ENCODE measurements around the gene CAPZA1.
A peak's percentile ranks its signal among the peaks of the same experiment; 100 is the strongest.

The CAPZA1 gene

DNA sequence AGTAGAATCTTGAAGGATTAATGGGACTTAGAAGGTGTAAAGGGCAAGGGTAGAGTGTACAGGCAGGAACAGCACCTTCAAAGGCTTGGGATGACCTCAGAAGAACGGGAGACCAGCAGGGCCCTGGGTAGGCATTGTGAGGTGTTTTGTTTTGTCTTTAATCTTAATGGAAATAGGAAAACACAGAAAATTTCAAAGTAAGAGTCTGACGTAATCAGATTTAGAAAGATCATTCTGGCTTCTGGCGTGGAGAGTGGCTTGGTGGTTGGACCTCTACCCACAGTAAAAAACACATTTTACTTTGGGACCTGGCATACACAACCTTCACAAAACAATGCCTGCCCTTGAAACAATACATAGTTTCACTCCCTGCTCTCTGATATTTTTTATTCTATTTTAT is 59.0 kb downstream of the CAPZA1 start:
- DNase-seq = no peak

DNA sequence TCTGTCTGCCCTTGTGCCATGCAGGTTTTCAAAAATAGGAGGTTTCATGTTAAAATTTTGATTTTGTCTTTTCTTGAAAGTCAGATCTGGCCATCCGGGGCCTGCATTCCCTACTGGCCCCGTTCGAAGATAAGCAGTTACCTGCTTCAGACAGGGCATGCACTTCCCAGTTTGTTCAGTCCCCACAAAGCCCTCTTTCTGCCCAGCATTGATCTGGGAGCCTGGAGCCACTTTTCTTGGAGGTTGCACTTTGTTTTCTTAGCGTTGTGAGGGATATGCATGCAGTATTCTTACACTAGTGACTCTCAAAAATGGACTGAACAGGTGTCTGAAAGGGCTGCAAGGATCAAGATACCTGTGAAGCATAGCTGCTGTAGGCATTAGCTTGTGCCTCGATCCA is 66.3 kb downstream of the CAPZA1 start:
- DNase-seq = no peak

DNA sequence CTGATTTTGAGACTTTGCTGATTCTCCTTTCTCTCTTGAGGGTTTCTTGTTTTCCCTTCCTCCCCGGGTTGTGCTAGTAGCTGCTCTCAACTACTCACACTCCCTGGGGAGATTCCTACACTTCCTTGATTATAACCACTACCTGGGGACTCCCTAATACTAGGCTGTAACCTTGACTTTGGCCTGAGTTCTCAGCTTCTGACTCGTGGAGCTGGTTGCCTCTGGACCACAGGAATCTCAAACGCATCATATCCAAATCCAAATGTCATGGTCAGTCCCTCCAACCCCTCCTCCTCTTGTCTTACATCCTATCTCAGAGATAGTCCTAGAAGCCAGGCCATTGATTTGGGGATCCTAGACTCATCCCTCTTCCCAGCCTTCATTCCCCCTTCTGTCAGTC is 66.8 kb downstream of the CAPZA1 start:
- no peak for DNase-seq

DNA sequence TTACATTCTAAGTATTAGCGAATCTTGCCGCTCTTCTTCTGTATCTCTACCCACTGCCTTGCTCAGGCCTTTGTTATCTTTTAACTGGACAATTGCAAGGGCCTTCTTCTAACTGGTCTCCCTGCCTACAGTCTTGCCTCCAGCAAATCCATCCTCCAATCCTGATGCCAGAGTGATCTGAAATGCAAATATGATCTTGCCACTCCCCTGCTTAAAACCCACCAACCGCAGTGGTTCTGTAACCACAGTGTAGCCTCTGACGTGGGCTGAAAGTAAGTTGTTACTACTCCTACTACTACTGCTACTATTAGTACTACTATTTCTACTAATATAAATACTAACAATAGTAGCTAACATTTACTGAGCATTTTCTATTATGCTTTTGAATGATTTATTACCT is 67.2 kb downstream of the CAPZA1 start:
- DNase-seq = no peak

DNA sequence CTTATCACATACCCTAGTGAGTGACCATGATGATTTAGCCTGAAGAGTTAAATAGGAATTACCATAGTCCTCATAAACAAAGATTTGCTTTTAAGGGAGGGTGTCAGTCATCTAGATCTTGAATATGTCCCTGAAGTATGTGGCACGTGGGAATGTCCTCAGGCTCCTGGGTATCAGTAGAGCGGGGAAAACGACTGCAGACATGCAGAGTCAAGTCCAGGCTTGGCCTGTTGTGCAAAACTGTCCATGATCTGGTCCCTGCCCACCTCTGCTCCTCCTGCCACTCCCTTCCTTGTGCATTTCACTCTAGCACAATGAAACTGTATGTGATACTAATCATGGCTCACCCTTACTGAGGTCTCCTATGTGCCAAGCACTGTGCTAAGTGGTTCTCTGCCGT is 67.7 kb downstream of the CAPZA1 start:
- no peak for DNase-seq

DNA sequence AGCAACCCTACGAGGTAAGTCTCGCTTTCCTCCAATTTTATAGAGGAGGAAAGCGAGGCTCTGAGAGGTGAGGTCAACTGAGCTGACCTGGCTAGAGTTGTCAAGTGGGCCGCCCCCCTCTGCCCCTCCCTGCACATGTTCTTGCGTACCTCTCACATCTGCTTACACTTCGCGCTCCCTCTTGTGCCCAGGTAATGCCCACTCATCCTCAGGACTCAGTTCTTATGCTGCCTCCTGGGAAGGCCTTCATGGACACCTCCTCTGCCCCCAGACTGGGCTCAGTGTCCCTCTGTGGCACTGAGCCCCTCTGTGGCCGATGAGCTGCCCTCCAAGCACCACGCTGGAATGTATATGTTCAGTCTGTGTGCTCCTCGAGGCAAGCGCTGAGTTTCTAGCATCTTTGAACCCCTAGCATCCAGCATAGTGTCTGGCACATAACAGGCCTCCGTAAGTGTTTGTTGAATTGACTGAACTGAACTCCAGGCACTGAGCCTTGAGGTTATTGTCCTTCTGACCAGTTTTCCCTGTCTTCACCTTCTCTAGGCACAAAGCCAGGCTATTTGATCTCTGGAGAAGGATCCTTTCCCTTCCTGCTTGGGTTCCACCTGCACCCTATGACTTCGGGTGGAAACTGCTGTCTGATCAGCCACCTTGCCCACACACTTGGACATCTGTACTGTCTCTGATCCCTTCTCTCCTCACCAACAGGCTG is 68.3 kb downstream of the CAPZA1 start:
- DNase-seq = no peak

DNA sequence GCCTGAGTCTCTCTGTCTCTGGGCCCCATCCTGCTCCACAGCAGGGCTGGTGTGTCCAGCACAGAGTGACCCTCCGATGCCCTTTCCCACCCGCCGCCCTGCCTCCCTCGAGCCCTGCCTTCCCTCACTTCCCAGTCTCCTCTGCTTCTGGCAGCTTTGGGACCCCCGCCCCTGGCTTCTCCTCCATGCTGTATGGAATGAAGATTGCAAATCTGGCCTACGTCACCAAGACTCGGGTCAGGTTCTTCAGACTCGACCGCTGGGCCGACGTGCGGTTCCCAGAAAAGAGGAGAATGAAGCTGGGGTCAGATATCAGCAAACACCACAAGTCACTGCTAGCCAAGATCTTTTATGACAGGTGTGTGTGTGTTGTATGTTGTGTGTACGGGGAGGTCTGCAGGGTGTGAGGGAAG is 69.2 kb downstream of the CAPZA1 start:
- DNase-seq = no peak

DNA sequence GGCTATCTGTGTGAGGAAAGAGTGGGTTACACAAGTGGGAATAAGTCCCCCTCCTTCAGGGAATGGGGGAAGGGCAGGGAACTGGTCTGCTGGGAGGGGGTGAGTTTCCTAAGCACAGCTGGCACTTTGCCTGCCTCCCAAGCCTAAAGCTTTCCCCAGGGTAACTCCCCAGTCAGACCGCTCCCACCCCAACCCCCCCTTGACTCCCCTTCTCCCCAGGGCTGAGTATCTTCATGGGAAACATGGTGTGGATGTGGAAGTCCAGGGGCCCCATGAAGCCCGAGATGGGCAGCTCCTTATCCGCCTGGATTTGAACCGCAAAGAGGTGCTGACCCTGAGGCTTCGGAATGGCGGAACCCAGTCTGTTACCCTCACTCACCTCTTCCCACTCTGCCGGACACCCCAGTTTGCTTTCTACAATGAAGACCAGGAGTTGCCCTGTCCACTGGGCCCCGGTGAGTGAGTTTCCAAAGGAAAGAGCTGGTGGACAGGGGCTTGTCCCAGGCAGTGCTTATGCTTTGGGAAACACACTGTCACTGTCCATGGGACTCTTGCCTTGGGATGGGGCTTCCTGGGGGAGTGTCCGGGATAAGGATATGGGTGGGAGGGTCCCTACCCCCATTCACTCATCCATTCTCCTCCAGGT is 69.7 kb downstream of the CAPZA1 start:
- DNase-seq = no peak

DNA sequence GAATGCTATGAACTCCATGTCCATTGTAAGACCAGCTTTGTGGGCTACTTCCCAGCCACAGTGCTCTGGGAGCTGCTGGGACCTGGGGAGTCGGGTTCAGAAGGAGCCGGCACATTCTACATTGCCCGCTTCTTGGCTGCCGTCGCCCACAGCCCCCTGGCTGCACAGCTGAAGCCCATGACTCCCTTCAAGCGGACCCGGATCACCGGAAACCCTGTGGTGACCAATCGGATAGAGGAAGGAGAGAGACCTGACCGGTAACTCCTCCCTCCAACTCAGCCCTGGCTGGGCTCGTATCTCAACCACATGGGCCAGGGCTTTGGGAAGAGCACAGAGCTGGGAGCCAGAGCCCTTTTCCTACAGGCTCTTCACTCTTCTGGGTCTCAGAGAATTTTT is 70.2 kb downstream of the CAPZA1 start:
- no peak for DNase-seq

DNA sequence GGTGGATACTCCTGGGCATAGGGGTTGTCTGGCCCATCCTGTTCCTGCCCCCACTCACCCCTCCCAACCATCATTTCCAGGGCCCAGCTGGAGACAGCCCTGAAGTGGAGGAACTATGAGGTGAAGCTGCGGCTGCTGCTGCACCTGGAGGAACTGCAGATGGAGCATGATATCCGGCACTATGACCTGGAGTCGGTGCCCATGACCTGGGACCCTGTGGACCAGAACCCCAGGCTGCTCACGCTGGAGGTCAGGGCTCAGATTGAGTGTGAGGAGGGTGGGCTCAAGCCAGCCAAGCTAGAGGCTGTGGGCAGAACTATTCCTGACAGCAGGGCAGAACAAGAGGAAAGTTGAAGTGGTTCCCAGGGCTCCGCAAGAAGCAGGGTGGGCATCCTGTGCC is 73.0 kb downstream of the CAPZA1 start:
- no peak for DNase-seq

DNA sequence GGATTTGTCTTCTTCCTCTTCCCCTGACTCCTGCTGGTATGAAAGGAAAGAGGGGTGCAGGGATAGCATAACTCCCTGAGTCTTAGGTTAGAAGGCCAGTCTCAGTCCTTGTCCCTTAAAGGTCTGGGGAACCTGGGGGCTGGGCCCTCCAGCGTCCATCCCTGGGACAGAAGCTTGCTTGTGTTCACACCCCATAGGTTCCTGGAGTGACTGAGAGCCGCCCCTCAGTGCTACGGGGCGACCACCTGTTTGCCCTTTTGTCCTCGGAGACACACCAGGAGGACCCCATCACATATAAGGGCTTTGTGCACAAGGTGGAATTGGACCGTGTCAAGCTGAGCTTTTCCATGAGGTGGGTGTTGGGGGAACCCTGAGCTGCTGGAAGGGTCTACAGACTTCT is 74.2 kb downstream of the CAPZA1 start:
- DNase-seq = no peak

DNA sequence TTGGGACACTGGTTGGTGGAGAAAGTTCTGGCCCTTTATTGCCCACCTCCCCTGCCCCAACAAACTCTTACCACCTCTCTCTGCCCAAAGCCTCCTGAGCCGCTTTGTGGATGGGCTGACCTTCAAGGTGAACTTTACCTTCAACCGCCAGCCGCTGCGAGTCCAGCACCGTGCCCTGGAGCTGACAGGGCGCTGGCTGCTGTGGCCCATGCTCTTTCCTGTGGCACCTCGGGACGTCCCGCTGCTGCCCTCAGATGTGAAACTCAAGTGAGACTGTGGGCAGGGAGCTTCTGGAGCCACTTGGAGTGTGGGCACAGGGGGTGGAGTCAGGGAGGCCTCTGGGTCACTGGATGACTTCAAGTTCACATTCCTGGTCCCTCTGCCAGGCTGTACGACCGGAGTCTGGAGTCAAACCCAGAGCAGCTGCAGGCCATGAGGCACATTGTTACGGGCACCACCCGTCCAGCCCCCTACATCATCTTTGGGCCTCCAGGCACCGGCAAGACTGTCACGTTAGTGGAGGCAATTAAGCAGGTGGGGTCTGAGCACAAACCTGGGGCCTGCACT is 74.8 kb downstream of the CAPZA1 start:
- DNase-seq = no peak

DNA sequence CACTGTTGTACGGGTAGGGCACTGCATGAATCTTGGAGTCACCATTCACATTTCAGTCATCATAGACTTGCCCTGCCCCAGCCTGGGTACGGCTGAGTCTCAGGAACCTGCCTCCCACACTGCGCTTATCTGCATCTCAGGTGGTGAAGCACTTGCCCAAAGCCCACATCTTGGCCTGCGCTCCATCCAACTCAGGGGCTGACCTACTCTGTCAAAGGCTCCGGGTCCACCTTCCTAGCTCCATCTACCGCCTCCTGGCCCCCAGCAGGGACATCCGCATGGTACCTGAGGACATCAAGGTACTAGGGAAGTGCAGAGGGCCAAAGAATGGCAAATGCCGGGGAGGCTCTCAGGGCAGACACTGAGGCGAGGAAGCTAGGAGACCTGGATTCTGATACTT is 75.6 kb downstream of the CAPZA1 start:
- no peak for DNase-seq

DNA sequence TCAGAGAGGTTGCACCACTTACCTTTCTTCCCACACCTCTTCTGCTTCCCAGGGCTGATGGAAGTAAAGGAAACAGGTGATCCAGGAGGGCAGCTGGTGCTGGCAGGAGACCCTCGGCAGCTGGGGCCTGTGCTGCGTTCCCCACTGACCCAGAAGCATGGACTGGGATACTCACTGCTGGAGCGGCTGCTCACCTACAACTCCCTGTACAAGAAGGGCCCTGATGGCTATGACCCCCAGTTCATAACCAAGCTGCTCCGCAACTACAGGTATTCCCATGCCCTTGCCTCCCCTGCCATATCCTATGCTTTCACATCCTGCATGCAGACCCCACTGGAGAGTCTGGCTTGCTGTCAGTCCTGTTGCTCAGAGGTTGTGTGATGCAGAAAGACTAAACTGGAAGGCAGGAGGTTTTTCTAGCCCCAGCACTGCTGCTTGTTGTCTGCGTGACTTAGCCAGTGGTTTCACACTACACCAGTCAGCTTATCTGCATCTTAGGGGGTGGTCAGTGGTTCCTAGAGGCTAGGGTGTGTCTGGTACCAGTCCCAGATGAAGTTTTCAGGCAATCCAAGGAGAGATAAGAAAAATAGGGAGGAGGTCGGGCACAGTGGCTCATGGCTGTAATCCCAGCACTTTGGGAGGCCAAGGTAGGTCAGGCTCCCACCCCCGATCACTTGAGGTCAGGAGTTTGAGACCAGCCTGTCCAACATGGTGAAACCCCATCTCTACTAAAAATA is 77.1 kb downstream of the CAPZA1 start:
- no peak for DNase-seq

DNA sequence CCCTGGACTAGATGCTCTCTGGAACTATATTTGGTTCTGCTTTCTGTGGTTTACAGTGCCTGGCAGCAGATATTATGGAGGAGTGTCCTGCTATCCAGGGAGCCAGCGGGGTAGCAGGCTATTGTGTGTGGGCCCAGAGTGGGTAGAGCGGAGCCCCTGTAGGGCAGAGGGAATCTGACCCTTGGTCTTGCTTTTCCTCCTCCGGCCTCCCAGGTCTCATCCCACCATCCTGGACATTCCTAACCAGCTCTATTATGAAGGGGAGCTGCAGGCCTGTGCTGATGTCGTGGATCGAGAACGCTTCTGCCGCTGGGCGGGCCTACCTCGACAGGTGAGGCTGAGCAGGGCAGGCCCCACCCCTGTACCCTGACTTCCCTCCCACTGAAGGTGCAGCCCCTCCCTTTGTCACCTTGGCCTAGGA is 78.2 kb downstream of the CAPZA1 start:
- DNase-seq = no peak

DNA sequence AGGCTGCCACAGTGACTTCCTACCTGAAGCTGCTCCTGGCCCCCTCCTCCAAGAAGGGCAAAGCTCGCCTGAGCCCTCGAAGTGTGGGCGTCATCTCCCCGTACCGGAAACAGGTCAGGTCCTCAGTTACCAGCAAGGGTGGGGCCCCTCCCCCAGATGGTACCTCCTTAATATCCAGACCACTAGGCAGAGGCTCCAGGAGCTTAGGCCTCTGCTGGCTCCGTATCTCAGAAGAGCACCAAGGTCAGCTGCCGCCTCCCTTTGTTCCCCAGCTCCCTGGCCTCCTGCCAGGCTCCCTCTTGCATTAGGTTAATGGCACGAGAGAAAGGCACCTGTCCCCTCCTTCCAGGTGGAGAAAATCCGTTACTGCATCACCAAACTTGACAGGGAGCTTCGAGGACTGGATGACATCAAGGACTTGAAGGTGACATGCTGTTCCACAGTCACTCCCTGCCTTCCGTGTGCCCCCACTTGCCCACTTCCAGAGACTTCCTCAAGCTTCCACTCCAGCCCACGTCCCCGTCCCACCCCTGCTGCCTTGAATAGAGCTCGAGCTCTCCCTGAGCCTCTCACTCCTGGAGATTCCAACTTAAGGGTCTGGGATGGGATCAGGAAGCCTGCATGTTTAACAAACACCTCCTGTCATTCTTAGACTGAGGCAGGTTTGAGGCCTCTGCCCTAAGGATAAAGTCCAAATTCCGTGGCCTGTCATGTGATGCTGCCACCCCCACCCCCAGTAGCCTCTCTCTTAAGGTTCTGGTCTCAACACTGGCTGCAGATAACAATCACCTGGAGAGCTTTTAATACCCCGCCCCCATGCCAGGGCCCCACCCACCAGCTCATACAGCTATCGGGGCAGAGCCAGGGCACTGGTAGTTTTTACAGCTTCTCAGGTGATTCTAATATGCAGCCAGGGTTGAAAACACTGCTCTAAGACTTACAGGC is 79.0 kb downstream of the CAPZA1 start:
- DNase-seq = no peak

DNA sequence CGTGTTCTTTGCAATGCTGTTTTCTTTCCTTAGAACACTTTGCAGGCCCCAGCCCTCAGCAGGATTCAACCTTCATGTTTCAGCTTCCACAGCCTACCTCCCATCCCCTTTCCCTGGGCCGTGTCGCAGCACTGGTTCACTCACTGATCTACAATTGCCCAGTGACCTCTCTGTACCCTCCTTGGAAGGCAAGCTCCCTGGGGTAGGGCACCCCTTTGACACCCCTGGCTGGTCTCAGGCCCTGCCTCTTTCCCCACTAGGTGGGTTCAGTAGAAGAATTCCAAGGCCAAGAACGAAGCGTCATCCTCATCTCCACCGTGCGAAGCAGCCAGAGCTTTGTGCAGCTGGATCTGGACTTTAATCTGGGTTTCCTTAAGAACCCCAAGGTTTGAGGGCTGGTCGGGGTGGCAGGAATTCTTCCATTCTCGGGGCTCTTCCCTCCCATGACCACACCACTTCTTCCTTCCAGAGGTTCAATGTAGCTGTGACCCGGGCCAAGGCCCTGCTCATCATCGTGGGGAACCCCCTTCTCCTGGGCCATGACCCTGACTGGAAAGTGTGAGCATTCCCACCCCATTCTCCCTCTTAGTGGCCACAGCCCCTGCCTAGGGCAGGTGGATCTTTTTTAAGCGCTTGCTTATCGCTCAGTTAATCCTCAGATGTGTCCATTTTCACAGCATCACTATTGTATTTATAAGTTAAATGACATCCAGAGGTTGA is 80.0 kb downstream of the CAPZA1 start:
- DNase-seq = no peak

DNA sequence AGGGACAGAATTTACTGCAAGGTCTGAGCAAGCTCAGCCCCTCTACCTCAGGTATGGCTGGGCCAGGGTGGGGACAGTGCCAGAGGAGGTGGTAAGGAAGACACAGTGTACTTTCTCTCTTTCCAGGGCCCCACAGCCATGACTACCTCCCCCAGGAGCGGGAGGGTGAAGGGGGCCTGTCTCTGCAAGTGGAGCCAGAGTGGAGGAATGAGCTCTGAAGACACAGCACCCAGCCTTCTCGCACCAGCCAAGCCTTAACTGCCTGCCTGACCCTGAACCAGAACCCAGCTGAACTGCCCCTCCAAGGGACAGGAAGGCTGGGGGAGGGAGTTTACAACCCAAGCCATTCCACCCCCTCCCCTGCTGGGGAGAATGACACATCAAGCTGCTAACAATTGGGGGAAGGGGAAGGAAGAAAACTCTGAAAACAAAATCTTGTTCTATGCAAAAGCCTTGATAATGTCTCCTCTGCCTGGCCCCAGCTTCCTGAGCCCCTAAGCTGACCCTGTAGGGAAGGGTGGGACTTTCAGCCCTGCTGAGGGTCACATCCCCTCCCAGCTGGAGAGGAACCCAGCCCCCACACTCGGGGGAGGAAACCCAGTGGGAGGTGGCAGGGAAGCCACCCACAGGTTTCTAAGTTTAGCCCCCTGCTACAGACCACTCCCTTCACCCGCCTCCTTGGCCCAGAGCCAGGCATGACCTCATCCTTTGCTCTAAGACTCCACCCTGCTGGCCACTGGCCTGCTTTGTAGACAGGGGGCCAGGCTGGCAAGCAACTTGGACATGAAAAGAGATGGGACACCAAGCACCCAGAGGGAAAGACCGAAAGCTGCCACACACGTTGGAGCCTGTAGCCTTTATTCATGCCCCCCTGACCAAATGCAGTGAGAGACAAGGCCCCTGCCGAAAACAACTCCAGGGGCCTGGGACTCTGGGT is 80.9 kb downstream of the CAPZA1 start:
- peak; percentile 85 for DNase-seq

DNA sequence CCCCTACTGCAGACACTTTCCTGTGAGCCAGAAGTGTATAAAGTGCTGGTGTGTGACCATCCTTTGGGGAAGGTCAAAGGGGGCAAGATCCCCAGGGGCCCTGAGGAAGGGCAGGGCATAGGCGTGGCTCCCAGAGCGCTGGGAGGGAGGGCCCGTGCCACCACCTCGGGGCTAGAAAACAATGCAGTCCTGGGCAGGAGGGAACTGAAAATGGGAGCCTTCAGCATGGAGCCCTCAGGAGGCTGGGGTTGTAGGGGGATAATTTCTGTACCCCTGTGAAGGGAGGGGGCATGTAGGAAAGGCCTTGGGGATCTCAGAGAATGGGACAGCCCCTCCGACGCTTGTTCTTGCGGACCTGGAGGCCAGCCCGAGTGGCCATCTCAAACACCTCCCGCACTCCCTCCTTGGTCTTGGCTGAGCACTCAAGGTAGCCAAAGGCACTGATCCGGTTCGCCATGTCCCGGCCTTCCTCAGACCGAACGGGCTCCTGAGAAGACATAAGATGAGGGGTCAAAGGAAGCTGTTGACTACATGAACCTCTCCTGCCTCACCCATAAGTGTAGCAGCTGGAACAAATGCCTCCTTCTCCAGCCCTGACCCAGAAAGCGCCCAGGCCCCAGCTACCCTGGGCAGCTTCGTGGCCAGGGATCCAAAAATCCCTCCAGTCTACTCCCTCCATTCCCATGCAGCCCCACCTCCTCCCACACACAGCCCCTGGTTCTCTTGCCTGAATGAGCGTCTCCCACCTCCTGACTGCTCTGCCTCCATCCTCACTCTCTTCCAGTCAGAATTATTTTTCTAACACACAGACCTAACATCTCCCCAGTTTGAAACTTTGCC is 81.8 kb downstream of the CAPZA1 start:
- no peak for DNase-seq

DNA sequence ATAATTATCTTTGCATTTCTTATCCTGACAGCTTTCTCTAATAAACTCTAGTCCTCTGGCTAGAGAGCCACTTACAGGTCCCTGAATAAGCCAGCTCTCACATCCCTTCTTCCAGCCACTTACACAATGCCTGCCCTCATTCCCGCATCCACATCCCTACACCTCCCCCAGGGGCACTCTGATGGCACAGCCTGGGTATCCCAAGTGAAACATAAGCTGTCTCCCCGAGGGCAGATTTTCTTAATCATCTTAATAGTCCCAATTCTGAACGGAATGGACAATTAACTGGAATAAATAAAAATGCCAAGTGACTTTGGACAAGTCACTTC is 82.4 kb downstream of the CAPZA1 start:
- DNase-seq = no peak
